ENCODE data around the gene GPN2.

- TF ChIP-seq POLR2AphosphoS5 (IDR thresholded peaks at IDR 0.05; ENCODE audit: low read depth, low read length) (no peak), TAF1 (IDR thresholded peaks at IDR 0.05; ENCODE audit: low read depth, low read length) (no peak), POLR2A (IDR thresholded peaks at IDR 0.05; ENCODE audit: low read depth, low read length) (no peak)
Measured at GRCh38 chr1:26874896-26875295, 15.2 kb downstream of the GPN2 start.

Measured in GM12891 (cell line).